Occipital lobe (tissue), 2 donors: ENCODE measurements around the gene MFF. TPM values are rescaled to one million over a fixed set of nuclear protein-coding genes. Genes with fewer than 3 reads are reported as not detected.
"Not testable (repeated sequence)": the region's sequence is repeated elsewhere in the genome, so short reads cannot be mapped to it uniquely, and the experiment has no call there.

Source experiments
- DNase-seq: peaks from one replicate; lab custom pipeline; 2025; lab: John Stamatoyannopoulos, UW
- total RNA-seq: library from RNA; depleted of rRNA; stranded (reverse); fragments of >200 nt; gene quantifications from one replicate; pipeline ENCODE4 v1.2.3, GENCODE V29; 2014

MFF gene
- total RNA-seq, 1 donor from 2014 or later = 127 TPM

- no peak for DNase-seq
Observed at GRCh38 chr2:227335713-227336112, 10.7 kb downstream of the MFF start.

GRCh38 chr2:227337442-227337841 is 12.4 kb downstream of the MFF start:
- no peak for DNase-seq

GRCh38 chr2:227339098-227339599 is 14.1 kb downstream of the MFF start:
- no peak for DNase-seq

DNA sequence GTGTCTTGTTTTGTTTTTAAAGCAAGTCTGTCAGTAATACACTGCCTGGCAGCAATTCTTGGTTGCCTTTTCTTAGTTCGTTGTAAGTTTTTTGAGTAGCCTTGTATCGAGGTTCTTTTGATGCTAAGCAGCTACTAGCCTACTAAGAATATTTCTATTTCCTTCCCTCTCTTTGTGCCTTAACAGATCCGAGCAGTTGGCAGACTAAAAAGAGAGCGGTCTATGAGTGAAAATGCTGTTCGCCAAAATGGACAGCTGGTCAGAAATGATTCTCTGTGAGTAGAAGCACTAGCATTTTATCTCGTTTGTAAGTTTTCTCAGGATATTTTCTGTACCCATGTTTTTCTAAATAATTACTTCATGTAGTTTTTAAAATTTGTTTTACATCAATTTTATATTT is 15.1 kb downstream of the MFF start:
- DNase-seq = no peak

- DNase-seq = no peak
Observed at GRCh38 chr2:227341553-227341952, 16.5 kb downstream of the MFF start.

- no peak for DNase-seq
Observed at GRCh38 chr2:227344231-227344630, 19.2 kb downstream of the MFF start.

DNA sequence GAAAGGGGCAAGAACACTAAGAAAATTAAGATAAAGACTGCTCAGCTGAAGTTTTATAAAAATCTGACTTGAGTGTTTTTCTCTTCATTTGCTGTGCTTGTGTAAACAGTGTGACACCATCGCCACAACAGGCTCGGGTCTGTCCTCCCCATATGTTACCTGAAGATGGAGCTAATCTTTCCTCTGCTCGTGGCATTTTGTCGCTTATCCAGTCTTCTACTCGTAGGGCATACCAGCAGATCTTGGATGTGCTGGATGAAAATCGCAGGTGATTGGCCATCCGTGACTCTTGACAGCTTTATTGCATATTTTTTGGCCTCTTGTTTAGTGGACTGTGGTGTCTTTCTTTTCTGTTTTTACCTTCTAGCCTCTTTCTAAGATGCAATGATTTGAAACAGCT is 22.1 kb downstream of the MFF start:
- DNase-seq = no peak

DNA sequence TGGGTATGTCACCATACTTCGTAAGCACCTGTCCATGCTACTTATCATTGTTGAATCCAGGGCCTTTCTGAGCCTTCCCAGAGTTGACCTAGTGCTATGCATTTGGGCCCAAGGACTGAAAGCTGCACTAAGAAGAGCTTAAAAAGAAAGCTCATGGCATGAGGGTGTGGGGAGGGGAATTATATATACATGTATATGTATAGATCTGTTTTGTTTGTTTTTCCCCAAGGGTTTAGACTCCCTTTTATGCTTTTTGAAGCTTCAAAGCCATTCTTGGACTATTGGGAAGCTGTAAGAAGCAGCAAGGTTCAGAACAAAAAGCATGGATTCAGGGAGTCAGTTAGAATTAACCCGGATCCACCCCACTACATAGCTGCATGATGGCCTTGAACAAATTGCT is 23.3 kb downstream of the MFF start:
- DNase-seq = no peak

- DNase-seq = no peak
Observed at GRCh38 chr2:227349989-227350612, 25.1 kb downstream of the MFF start.

- DNase-seq = no peak
Observed at GRCh38 chr2:227351639-227352038, 26.6 kb downstream of the MFF start.

DNA sequence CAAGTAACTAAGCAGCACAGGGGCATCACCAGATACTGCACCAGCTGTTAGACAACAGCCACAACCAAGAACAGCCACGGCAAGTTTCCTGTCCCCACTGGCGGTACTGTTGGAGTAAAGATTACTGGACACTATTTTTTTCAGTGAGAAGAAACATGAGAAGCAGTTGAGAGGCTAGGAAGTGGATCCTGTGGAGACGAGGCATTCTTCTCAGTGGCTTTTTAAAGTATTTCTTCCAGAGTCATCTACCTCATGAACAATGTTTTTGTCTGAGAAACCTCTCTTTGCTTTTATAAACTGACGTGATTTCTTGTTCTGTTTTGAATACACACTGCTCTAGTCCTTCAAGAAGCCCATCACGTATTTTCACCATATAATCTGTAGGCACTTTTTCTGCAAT is 35.3 kb downstream of the MFF start:
- DNase-seq = no peak

GRCh38 chr2:227363756-227364155 is 38.7 kb downstream of the MFF start:
- DNase-seq = no peak

DNA sequence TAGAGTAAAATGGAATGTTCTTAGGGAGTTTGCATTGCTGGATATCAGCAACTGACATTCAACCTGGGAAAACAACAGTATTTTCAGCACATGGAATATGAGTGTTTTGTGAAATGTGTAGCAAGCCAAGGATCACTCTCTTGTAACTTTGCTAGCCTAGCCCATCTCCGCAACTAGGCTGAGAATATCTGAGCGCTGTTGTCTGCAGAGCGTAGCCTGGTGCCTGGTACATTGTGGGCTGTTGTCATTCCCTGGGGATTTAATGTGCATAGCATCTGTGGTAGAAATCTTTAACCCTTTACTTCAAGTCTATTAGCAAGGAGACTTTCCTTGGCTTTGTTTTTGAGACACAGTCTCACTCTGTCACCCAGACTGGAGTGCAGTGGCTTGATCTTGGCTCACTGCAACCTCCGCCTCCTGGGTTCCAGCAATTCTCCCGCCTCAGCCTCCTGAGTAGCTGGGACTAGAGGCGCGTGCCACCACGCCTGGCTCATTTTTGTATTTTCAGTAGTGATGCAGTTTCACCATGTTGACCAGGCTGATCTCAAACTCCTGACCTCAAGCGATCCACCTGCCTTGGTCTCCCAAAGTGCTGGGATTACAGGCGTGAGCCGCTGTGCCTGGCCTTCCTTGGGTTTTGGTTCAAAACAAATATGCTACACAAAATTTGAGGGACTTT is 39.7 kb downstream of the MFF start:
- DNase-seq = not testable (repeated sequence)

GRCh38 chr2:227365833-227366232 is 40.8 kb downstream of the MFF start:
- no peak for DNase-seq

GRCh38 chr2:227366769-227367426 is 41.8 kb downstream of the MFF start:
- DNase-seq = no peak

- no peak for DNase-seq
Observed at GRCh38 chr2:227367427-227367795, 42.4 kb downstream of the MFF start.

GRCh38 chr2:227368574-227368973 is 43.5 kb downstream of the MFF start:
- no peak for DNase-seq

- no peak for DNase-seq
Observed at GRCh38 chr2:227370092-227370491, 45.0 kb downstream of the MFF start.

DNA sequence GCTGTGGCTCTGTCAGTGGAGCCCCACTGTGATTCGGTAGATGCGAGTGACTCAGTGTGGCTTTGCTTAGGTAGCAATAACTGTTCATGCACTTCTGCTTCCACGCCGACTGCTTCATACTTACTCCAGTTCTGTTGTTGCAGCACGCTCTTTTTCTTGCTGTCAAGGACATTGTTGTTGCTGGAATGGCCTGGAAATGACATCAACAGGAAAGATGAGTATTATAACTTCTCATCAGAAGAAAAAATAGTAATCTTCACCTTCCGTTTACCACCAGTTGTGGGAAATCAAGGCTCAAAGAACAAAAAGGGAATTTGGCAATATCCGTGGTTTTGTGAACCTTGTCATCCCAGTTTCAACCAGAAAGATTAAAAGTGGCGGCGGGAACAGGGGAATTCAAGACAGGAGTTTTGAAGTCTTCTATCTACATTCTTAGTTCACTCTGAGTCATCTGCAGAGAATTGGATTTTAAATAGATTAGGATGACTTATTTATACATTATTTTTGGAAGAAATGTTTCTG is 45.8 kb downstream of the MFF start:
- no peak for DNase-seq

GRCh38 chr2:227373389-227373788 is 48.3 kb downstream of the MFF start:
- DNase-seq = no peak

- DNase-seq = no peak
Observed at GRCh38 chr2:227374158-227374557, 49.1 kb downstream of the MFF start.

- DNase-seq = no peak
Observed at GRCh38 chr2:227376656-227377396, 51.8 kb downstream of the MFF start.
